SK-N-SH (cell line): Measurements from ENCODE around the gene C16orf74.

Experiments
- EP300 ChIP-seq, 2 experiments: IDR thresholded peaks; 2 replicates each; pipeline versions ENCODE4 v1.4.0 to v1.6.1; 2012; ENCODE audit warnings: borderline replicate concordance in 1 of 2, low read depth in 1 of 2, low read length in 1 of 2
- GABPA ChIP-seq: IDR thresholded peaks from 2 replicates; pipeline ENCODE4 v1.4.0; 2012; ENCODE audit warnings: low read depth, mild to moderate bottlenecking
- YY1 ChIP-seq: IDR thresholded peaks from 2 replicates; pipeline ENCODE4 v1.4.0; 2012; ENCODE audit warnings: low read depth, mild to moderate bottlenecking
- TF ChIP-seq, protein P1 (sequence below): fragments of 150-350 bp; IDR thresholded peaks from 2 replicates; pipeline ENCODE4 v1.6.1; 2017; ENCODE audit warnings: antibody characterized with exemption, low read length, low read depth, borderline replicate concordance
- TF ChIP-seq, protein P2 (sequence below): fragments of 200-600 bp; sonication (generic); IDR thresholded peaks from 2 replicates; pipeline ENCODE4 v1.6.1; 2017; ENCODE audit warnings: antibody characterized with exemption, mild to moderate bottlenecking, moderate library complexity

DNA sequence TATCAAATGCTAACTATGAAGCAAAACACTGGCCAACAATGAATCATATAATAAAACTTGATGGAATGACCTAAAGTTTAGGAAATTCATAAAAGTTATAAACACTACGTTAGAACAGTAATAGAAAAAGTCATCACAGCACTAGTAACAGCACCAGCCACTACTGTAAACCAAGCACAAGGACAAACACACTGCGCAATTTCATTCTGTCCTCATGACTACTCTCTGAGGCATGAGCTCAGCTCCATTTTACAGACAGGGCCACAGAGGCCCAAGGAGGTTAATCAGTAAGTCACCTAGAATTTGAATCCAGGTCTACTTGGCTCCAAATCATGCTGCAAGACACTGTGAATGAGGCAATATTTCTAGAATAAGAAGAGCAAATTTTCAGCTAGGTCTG, 35.0 kb upstream of the C16orf74 start:
- TF ChIP-seq GABPA (no peak), YY1 (no peak), EP300 (IDR thresholded peaks at IDR 0.05; ENCODE audit: borderline replicate concordance in 1 of 2, low read depth in 1 of 2, low read length in 1 of 2) (no peak)
- TF ChIP-seq, protein P1, sequence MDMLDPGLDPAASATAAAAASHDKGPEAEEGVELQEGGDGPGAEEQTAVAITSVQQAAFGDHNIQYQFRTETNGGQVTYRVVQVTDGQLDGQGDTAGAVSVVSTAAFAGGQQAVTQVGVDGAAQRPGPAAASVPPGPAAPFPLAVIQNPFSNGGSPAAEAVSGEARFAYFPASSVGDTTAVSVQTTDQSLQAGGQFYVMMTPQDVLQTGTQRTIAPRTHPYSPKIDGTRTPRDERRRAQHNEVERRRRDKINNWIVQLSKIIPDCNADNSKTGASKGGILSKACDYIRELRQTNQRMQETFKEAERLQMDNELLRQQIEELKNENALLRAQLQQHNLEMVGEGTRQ = no peak
- TF ChIP-seq, protein P2, sequence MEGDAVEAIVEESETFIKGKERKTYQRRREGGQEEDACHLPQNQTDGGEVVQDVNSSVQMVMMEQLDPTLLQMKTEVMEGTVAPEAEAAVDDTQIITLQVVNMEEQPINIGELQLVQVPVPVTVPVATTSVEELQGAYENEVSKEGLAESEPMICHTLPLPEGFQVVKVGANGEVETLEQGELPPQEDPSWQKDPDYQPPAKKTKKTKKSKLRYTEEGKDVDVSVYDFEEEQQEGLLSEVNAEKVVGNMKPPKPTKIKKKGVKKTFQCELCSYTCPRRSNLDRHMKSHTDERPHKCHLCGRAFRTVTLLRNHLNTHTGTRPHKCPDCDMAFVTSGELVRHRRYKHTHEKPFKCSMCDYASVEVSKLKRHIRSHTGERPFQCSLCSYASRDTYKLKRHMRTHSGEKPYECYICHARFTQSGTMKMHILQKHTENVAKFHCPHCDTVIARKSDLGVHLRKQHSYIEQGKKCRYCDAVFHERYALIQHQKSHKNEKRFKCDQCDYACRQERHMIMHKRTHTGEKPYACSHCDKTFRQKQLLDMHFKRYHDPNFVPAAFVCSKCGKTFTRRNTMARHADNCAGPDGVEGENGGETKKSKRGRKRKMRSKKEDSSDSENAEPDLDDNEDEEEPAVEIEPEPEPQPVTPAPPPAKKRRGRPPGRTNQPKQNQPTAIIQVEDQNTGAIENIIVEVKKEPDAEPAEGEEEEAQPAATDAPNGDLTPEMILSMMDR = no peak
